ENCODE data around the gene ACOX3. TPM values are rescaled to one million over a fixed set of nuclear protein-coding genes. Genes with fewer than 3 reads are reported as not detected.
"Not testable (repeated sequence)": the region's sequence is repeated elsewhere in the genome, so short reads cannot be mapped to it uniquely, and the experiment has no call there.

Gene ACOX3
- total RNA-seq, 1 experiment from 2014 or later = 21.0 TPM

DNA sequence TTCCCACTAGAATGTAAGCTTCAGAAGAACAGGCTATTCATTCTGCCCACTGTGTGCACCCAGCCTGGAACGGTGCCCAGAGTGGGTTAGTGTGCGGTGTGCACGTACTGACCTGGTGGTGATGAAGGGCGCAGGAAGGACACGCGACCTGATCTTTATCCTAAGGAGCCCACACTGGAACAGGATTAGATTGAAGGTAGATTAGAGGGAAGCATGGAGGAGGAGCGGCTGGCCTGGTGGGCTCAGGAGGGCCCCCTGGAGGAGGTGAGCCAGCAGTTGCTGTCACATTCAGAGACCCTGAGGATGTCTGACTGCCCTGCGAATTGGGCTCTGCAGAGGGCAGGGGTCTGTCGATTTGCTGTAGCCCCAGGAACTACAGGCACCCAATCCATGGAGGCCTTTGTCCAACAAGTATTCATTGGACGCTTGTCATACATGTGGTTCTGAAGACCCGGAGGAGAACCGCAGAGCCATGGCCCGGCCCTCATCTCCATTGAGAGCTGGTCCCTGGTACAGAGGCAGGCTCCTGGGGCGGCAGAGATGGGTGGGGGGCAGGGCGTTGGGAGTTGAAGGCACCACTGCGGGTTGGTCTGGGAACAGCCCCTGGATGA lies 97.8 kb downstream of the ACOX3 start:
- POLR2A ChIA-PET (ENCODE audit: unreplicated experiment) = interaction anchor here (0.6 kb wide), 1 partner anchor 20 kb away, joined by 3 read pairs; no protein-coding TSS in a partner anchor
- BruUV-seq (replicated peaks) = no TSS peak
- Histone ChIP-seq H3K27ac (no peak overlapping the region), H2AFZ (no peak overlapping the region), H3K9me3 (ENCODE audit: insufficient read depth, low read depth) (no peaks in the 10 kb centered on the region), H4K20me1 (ENCODE audit: insufficient read depth) (no peaks in the 10 kb centered on the region), H3F3A (ENCODE audit: insufficient read depth, low read depth) (no peaks in the 10 kb centered on the region), H3K4me3 (no peak overlapping the region), H3K79me2 (ENCODE audit: low read depth) (no peaks in the 10 kb centered on the region), H3K9me2 (ENCODE audit: insufficient read depth) (no peaks in the 10 kb centered on the region), H3K36me3 (ENCODE audit: low read depth) (no peaks in the 10 kb centered on the region), H3K4me2 (no peak overlapping the region), H3K27me3 (ENCODE audit: insufficient read depth, low read depth) (no peaks in the 10 kb centered on the region), H3K4me1 (replicated peaks; ENCODE audit: insufficient read depth) (no peaks in the 10 kb centered on the region)
- intact Hi-C loops (cut with micrococcal nuclease; ENCODE audit: unreplicated experiment) = no loop called here
- DNase-seq = no peak
- no peak for TF ChIP-seq EZH2 (IDR thresholded peaks at IDR 0.05; ENCODE audit: low read depth)
- TF ChIP-seq, protein P1, sequence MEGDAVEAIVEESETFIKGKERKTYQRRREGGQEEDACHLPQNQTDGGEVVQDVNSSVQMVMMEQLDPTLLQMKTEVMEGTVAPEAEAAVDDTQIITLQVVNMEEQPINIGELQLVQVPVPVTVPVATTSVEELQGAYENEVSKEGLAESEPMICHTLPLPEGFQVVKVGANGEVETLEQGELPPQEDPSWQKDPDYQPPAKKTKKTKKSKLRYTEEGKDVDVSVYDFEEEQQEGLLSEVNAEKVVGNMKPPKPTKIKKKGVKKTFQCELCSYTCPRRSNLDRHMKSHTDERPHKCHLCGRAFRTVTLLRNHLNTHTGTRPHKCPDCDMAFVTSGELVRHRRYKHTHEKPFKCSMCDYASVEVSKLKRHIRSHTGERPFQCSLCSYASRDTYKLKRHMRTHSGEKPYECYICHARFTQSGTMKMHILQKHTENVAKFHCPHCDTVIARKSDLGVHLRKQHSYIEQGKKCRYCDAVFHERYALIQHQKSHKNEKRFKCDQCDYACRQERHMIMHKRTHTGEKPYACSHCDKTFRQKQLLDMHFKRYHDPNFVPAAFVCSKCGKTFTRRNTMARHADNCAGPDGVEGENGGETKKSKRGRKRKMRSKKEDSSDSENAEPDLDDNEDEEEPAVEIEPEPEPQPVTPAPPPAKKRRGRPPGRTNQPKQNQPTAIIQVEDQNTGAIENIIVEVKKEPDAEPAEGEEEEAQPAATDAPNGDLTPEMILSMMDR (conservative IDR thresholded peaks at IDR 0.05) = no peak
- CTCF ChIA-PET = no interaction called here

DNA sequence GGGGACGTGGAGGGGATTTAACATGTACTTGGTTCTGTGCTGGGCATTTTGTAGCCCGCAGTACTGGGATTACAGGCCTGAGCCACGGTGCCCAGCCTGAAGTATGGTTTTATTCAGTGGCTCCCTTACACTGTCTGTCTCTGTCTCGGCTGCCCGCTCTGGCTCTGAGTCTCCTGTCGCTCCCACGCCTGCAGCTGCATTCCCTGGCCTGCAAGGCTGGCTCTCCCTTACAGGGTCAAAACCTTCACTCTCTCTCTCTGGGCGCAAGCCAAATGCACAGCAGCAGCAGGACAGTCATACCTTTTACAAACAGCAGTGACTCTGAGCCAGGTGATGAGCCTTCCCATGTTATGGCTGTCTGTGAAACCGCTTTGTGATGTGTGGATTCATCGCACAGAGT lies 98.8 kb downstream of the ACOX3 start:
- H3K79me2 ChIP-seq (ENCODE audit: low read depth) = no peaks in the 10 kb centered on the region
- H3K4me3 ChIP-seq = no peak overlapping the region
- POLR2A ChIA-PET (ENCODE audit: unreplicated experiment) = no interaction called here
- TF ChIP-seq, protein P1 (conservative IDR thresholded peaks at IDR 0.05) = no peak
- no peak for TF ChIP-seq EZH2 (IDR thresholded peaks at IDR 0.05; ENCODE audit: low read depth)
- no peak overlapping the region for H3K4me2 ChIP-seq
- H3K27me3 ChIP-seq (ENCODE audit: insufficient read depth, low read depth) = no peaks in the 10 kb centered on the region
- no peak for DNase-seq
- H3K36me3 ChIP-seq (ENCODE audit: low read depth) = no peaks in the 10 kb centered on the region
- peaks cover 6% of the 10 kb centered on the region for H3K4me1 ChIP-seq (replicated peaks; ENCODE audit: insufficient read depth)
- CTCF ChIA-PET = no interaction called here
- BruUV-seq (replicated peaks) = no TSS peak
- intact Hi-C loops (cut with micrococcal nuclease; ENCODE audit: unreplicated experiment) = no loop called here
- H2AFZ ChIP-seq = no peak overlapping the region
- H4K20me1 ChIP-seq (ENCODE audit: insufficient read depth) = no peaks in the 10 kb centered on the region
- H3K9me3 ChIP-seq (ENCODE audit: insufficient read depth, low read depth) = no peaks in the 10 kb centered on the region
- H3K27ac ChIP-seq = no peak overlapping the region
- H3K9me2 ChIP-seq (ENCODE audit: insufficient read depth) = no peaks in the 10 kb centered on the region
- peaks cover 3% of the 10 kb centered on the region; the same call in 1 of the 2 replicates for H3F3A ChIP-seq (ENCODE audit: insufficient read depth, low read depth)

DNA sequence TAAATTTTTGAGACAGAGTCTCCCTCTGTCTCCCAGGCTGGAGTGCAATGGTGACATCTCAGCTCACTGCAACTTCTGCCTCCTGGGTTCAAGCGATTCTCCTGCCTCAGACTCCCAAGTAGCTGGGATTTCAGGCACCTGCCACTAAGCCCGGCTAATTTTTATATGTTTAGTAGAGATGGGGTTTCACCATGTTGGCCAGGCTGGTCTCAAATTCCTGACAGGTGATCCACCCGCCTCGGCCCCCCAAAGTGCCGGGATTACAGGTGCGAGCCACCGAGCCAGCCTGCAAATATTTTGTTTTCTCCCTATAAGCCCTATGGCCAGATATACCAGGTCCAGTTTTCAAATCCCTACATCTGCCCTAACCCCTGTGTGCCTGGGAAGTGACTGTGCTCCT lies 99.2 kb downstream of the ACOX3 start:
- H3K79me2 ChIP-seq (ENCODE audit: low read depth); H3K27ac ChIP-seq; DNase-seq; H4K20me1 ChIP-seq (ENCODE audit: insufficient read depth); H3K36me3 ChIP-seq (ENCODE audit: low read depth); H3K4me3 ChIP-seq; BruUV-seq (replicated peaks); H3K4me1 ChIP-seq (replicated peaks; ENCODE audit: insufficient read depth); H2AFZ ChIP-seq; H3K9me2 ChIP-seq (ENCODE audit: insufficient read depth); H3K27me3 ChIP-seq (ENCODE audit: insufficient read depth, low read depth); H3K9me3 ChIP-seq (ENCODE audit: insufficient read depth, low read depth); CTCF ChIA-PET; H3F3A ChIP-seq (ENCODE audit: insufficient read depth, low read depth); intact Hi-C loops (cut with micrococcal nuclease; ENCODE audit: unreplicated experiment); H3K4me2 ChIP-seq: not testable (repeated sequence)
- POLR2A ChIA-PET (ENCODE audit: unreplicated experiment) = interaction anchor here (0.6 kb wide), 1 partner anchor 20 kb away, joined by 19 read pairs; no protein-coding TSS in a partner anchor

DNA sequence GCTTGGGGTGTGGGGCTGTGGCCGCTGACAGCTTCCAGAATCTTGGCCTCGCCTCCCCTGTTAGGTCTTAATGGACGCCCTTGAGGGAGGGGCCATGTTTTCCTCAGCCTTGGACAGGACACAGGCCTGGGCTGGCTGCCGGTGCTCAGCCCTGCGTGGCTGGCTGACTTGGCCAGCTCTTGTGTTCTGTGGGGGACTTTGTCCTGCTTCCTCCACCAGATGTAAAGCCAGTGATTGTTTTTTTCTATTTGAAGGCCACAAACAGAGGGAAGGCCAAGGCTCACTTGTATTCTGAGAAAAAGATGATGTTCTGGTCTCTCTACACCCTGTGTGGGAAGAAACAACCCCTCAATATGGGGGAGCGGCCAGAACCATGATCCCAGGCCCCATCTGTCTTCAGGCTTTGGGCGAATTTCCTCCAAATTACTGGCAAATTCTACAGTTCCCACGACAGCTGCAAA lies 99.7 kb downstream of the ACOX3 start:
- Histone ChIP-seq H3K36me3 (ENCODE audit: low read depth) (no peaks in the 10 kb centered on the region), H4K20me1 (ENCODE audit: insufficient read depth) (no peaks in the 10 kb centered on the region), H3K4me2 (no peak overlapping the region), H3K79me2 (ENCODE audit: low read depth) (no peaks in the 10 kb centered on the region), H3K27ac (no peak overlapping the region), H3K4me3 (no peak overlapping the region), H2AFZ (no peak overlapping the region), H3K9me3 (ENCODE audit: insufficient read depth, low read depth) (no peaks in the 10 kb centered on the region), H3K4me1 (replicated peaks; ENCODE audit: insufficient read depth) (peaks cover 8% of the 10 kb centered on the region), H3K9me2 (ENCODE audit: insufficient read depth) (no peaks in the 10 kb centered on the region), H3K27me3 (ENCODE audit: insufficient read depth, low read depth) (no peaks in the 10 kb centered on the region), H3F3A (ENCODE audit: insufficient read depth, low read depth) (peaks cover 3% of the 10 kb centered on the region; the same call in 1 of the 2 replicates)
- POLR2A ChIA-PET (ENCODE audit: unreplicated experiment) = interaction anchor here (0.6 kb wide), 1 partner anchor 21 kb away, joined by 19 read pairs; no protein-coding TSS in a partner anchor
- CTCF ChIA-PET = no interaction called here
- BruUV-seq (replicated peaks) = no TSS peak
- no peak for DNase-seq
- intact Hi-C loops (cut with micrococcal nuclease; ENCODE audit: unreplicated experiment) = no loop called here
- TF ChIP-seq EZH2 (IDR thresholded peaks at IDR 0.05; ENCODE audit: low read depth) = no peak
- TF ChIP-seq, protein P1 (conservative IDR thresholded peaks at IDR 0.05) = no peak
